Measurements from ENCODE around the gene DPP7. TPM values are rescaled to one million over a fixed set of nuclear protein-coding genes. Genes with fewer than 3 reads are reported as not detected.

The DPP7 gene
- total and polyA plus RNA-seq, 9 of the 15 experiments (the other 6 are each of a cell fraction or from before 2014, with no cell fraction given), result 0.99 to 365 (median 132) TPM

DNA sequence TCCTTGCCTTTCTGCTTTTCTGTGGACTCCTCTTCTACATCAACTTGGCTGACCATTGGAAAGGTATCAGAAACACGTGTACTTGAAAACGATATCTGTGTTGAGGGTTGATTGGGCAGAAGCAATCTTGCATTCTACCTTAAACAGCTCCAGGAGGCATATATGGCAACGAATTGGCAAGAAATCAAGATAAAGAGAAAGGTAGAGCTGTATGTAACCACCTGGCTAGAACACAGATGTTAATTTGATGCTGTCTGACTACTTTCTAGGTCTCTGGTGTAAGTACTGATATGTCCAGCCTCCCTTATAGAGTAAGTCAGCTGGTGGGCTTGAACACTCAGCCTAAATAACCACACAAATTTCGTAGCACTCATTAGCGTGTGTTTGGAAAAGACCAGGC lies 26.4 kb downstream of the DPP7 start:
- H3K79me2 ChIP-seq (ENCODE audit: control insufficient read depth, insufficient read depth, low read length), result peaks cover 30% of the 10 kb centered on the region
- no peaks in the 10 kb centered on the region for H3K9me3 ChIP-seq (replicated peaks; ENCODE audit: control insufficient read depth, insufficient read depth, low read depth, low read length)
- H3K27ac ChIP-seq (ENCODE audit: extremely low read depth, low read depth, low read length), result peak overlapping the region; percentile 81; the same call in 2 of the 3 replicates
- TSS peak; percentile 50 for BruUV-seq (replicated peaks)
- no peaks in the 10 kb centered on the region for H3K9me1 ChIP-seq (ENCODE audit: control insufficient read depth, insufficient read depth, low read length)
- FAIRE-seq (no peak), ATAC-seq (no peak), DNase-seq (ENCODE audit: extremely low read depth in 1 of 4, low spot score in 3 of 4) (no peak)
- H3K4me2 ChIP-seq (ENCODE audit: insufficient read depth, low read length), result peak overlapping the region; percentile 86
- intact Hi-C loops (cut with micrococcal nuclease), result no loop called here
- in situ Hi-C loops (cut with MboI), result no loop called here
- ChIA-PET POLR2A (interaction anchor here (0.7 to 3.3 kb wide), 5 partner anchors 9 to 42 kb away, joined by 4 to 18 read pairs (median 5); no protein-coding TSS in a partner anchor), CTCF (ENCODE audit: low intra/inter-chr PET ratio) (interaction anchor here (0.6 kb wide), 1 partner anchor 41 kb away, joined by 5 read pairs; no protein-coding TSS in a partner anchor)
- peak overlapping the region; percentile 46 to 81; a peak in 3 of 4 replicates for H3K9ac ChIP-seq (ENCODE audit: insufficient read depth in 1 of 2, low read depth in 2 of 2, low read length in 2 of 2)
- peak overlapping the region; percentile 79; the same call in 1 of the 2 replicates for H3K4me3 ChIP-seq
- WGBS (ENCODE audit: insufficient coverage, low coverage, missing lambda C conversion rate), result 43% methylated on average over 5 of the region's 5 CpGs
- 0 out of 2 replicates have a peak, but pooled peaks have one; percentile 8 for TF ChIP-seq ZNF395 (CRISPR knock-in tag; IDR thresholded peaks at IDR 0.05)
- no peak for TF ChIP-seq SIRT6 (IDR thresholded peaks at IDR 0.05; ENCODE audit: low read depth, low read length)
- H3K27me3 ChIP-seq (ENCODE audit: control insufficient read depth in 2 of 2, insufficient read depth in 2 of 2, low read length in 2 of 2), result no peaks in the 10 kb centered on the region
- no peak overlapping the region for H2AFZ ChIP-seq (ENCODE audit: low read depth, low read length)
- H3K36me3 ChIP-seq (ENCODE audit: control insufficient read depth, insufficient read depth, low read length), result peaks cover 34% of the 10 kb centered on the region
- H4K20me1 ChIP-seq (replicated peaks; ENCODE audit: control insufficient read depth, insufficient read depth, low read length), result no peaks in the 10 kb centered on the region
- peaks cover 29 to 51% of the 10 kb centered on the region in 2 experiments; a peak in 4 of 5 replicates for H3K4me1 ChIP-seq (replicated peaks in 1 of 2; ENCODE audit: control insufficient read depth in 2 of 2, insufficient read depth in 2 of 2, low read length in 2 of 2)

Data from K562 (cell line).